ENCODE measurements around the gene CRIM1. TPM values are rescaled to one million over a fixed set of nuclear protein-coding genes. Genes with fewer than 3 reads are reported as not detected.

CRIM1 gene
- polyA plus RNA-seq, 10 donors = 18.7 to 42.8 (median 21.4) TPM

DNA sequence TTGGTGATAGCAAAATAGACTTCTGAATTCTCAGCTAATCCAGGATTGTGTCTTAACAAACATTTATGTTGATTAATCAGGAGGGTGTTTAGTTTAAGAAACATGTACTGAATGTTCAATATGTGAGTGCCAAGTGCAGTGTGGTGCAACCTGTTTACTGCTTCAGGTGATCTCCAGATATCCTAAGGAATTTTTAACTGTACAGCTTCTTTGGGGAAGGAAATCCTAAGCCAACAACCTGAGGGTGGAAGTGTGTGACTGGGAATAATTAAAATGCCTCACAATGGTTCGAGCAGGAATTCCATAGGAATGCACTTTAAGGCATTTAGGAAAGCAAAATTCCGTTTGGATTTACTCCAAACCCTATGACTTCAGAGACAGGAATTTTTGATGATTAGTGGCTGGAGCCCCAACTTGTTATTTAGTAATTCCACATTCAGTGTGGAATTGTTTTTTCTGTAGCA lies 16.4 kb downstream of the CRIM1 start:
- DNase-seq = peak; percentile 42 to 91 (median 64)

DNA sequence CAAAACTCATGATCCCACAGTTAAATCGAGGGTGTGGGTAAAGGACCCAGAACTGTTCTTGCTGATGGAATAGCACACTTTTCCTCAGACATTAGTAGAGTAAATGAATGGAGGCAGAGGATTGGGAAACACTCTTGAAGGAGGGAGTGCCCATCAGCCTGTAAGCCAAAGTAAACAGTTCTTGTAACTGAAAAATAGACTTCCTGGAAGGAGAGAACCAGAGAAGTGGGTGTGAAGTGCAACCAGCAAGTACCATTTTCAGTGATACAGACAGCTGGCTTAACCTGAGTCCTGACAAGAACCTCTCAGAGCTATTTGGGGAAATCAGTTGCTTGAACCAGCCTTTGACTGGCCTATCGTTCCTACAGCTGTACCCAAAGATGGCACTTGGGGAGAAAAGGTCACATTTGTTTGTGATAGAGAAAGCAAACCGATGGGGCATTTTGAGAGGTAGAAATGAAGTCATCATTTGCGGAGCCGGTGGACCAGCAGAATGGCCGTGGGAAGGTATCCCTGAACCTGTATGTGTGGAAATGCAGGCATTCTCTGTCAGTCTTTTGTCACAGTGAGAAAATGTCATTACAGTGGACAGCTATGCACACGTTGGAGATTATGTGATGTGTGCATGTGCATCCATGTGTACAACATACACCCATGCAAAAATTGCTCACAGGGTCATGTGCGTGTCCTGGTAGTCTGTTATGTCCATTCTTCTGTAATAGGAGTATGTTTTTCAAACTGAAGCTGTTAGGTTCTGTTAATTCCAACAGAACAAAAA lies 17.8 kb downstream of the CRIM1 start:
- no peak for DNase-seq

DNA sequence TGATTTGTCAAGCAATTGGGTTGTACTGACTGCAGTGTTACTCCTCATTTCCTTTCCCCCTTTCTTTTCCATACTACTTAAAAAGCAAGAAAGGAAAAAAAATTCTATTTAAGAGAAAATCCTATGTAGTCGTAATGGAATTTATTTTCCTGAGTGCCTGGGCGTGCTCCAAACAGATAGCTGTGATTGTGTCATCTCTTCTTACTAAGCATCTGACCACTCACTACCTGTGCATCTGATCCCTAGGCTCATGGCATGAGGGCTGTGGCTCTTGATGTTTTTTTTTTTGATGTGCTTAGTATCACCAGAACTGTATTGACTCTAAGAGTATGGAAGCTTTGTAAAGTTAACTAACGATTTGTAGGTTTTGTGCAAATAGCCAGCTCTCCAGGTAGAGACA lies 19.0 kb downstream of the CRIM1 start:
- DNase-seq = no peak

DNA sequence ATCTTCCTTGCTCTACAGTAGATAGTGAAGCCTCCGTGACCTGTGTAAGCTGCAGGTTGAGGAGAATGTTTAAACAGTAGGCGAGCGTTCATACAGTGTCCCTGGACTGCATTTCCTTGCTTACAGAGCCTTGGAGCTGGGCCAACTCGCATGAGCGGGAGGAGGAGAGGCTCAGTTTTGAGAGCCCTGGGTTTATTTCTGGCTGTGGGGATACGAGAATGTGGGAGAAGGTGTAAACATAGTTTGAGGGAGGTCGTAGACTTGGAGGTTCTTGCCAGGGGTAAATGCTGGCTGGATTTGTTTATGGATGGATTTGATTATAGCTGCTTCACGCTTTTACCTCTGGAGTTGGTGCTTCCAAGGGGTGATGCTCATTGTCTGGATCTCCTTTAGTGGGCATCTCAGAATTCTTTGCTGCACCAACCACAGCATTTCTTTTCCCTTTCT lies 20.8 kb downstream of the CRIM1 start:
- peak in 2 of 3 donors; percentile 78 to 84 for DNase-seq

DNA sequence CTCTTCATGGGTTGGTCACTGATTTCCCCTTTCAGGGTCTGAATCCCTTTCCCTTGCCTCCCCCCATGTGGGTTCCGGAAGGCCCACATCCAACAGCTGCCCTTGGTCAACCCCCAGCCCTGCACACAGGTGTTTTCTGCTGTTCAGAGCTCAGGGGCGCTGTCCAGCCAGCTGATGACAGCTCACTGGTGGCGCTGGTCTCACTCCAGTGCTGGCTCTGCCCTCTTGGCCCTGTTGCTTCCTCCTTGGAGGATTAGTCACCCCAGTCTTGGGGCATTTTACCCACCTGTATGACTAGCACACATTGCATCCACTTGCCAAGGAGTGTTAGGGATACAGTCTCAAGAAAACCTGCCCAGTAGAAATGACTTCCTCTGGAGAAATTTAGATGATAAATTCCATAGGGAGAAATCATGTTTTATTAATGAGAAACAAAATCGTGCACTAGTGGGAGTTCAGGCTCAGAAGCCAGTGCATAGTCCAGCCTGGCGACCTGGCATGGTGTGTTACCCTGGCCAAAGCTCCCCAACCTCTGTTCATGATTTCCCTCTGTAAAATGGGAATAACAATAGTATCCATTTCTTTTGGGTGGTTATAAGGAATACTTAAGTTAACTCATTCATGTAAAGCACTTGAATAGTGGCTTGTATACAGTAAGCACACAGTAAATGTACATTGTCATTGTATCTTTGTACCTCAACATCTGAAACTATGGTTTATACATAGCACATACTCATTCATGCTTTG lies 21.6 kb downstream of the CRIM1 start:
- DNase-seq = no peak

DNA sequence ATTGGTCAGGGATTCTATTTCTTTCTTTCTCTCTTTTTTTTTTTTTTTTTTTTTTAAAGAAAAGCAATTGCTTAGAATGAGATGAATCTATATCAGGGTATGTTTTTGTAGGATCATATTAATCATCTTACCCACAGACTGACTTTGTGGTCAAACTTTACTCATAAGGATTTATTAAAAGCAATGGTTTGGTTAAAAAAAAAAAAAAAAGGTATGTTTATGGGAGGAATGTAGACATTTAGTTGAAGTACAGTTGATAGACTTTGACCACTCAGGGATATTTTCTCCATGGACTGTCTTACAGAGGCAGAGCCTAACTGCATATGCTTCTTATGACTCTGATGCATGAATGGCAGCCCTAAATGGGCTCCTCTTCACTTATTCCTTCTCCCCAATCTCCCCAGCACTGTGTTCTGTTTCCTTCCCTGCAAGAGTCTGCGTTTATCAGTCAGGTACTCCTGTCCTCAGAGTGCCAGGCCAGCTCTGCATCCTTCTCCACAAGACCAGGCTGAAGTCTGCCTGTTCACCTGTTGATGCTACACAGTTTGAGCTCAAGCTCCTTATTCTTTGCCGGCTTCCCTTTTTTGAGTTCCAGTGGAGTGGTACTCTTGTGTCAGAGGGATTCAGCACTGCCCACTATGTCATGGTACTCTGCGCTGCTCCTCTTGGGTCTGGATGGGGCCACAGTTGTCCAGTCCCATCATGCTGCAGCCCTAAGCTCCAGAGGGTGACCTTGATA lies 24.3 kb downstream of the CRIM1 start:
- DNase-seq = no peak

DNA sequence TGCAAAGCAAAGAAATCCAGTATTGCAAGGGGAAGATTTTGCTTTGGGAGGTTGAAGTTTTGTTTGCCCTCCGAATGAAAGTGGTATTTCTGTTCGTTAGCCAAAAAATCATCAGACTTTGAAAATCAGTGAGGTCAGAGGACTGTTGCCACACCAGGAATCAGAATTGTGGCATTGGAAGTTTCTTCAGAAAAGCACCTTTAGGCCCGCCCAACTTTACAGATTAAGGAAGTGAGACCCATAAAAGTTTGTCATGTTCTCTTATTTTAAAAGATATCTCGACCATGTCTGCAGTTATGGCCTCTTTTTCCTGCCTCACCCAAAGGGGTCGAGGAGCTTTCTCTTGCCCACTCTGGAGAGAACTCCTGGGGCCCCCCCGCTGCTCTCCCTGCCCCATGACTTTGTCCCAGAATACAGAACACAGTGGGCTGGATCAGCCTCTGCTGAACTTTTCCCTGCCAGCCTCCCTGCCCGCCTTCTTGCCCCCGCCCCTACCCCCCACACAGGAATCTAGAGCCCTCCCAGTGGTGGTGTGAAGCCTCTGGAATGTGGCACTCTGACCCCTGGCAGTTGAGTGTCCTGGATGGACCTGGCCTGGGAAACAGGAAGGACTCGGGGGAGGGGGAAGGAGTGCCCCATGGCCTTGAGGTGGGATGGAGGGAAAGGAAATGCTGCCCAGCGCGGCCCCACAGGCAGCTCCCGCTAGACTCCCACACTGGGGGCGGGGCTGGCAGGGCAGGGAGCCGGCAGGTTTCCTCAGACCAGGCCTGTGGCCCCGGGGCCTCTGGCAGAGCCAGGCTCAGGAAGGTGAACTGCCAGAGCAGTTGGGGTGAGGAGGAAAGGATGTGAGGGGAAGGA lies 25.3 kb downstream of the CRIM1 start:
- DNase-seq = no peak

DNA sequence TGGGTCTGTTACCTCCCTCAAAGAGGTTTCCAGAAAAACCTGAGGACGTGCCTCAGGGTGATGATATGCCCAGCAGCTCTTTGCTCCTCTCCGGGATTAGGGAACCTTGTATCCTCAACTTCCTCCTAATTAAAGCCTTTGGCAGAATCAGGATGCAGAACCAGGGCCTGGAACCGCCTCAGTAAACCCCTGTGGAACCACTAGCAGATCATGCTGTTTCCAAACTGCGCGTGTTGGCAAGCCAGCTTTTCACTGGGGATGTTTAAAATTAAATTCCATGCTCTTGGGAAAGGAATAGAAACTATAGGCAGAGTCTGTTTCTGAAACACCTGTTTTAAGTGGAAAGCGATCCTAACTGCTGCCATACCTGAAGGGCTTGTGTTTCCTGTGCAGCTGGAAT lies 26.4 kb downstream of the CRIM1 start:
- no peak for DNase-seq

DNA sequence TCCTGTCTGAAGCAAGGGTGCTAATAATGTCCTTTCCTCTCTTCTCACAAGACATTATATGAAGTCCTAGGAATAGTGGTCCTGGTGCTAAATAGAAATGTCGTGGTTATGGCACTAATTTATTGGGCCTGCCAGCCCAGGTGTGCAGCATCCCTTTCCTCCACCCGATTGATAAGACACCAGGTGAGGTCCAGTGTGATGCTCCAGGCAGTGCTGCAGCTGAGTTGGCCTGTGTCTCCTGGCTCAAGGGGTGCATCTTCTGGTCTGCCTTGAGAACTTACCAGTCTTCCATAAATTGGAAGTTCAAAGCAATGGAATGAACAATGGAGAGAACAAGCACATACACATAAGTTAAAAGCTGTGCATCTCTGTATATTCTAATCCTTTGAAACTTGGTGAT lies 26.9 kb downstream of the CRIM1 start:
- DNase-seq = no peak

DNA sequence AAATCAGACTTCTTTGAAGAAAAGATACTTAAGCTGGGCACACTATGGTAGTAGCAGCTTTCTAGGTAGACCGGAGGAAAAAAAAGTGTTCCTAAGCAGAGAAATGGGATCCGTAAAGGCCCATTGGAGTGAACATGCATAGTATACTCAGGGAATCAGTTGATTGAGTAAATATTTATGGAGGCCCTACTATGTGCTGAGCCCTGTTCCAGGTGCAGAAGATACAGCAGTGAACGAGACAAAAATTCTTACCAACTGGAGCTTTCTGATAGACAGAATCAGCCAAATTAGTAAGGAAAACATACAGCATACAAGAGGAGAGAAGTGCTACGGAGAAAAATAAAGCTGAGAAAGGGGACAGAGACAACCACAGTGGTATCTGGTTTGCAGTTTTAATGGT lies 28.1 kb downstream of the CRIM1 start:
- DNase-seq = no peak

DNA sequence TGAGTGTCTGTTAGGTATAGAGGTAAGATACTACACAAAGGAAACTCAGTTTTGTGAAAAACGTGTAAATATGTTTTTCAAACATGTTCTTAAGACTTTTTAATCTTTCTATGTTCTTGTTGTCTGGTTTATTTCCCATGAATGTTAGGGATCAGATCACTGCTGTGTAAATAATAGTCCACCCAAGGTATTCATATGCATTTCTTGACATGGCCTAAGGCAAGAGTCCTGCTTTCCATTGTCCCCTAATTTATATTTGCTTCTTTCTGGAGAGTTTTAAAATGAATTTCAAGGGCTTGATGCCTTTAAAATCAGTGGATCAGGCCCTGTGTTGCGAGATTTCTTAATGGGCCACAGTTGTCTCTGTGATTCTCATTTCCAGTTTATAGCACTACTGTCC lies 28.9 kb downstream of the CRIM1 start:
- DNase-seq = no peak

DNA sequence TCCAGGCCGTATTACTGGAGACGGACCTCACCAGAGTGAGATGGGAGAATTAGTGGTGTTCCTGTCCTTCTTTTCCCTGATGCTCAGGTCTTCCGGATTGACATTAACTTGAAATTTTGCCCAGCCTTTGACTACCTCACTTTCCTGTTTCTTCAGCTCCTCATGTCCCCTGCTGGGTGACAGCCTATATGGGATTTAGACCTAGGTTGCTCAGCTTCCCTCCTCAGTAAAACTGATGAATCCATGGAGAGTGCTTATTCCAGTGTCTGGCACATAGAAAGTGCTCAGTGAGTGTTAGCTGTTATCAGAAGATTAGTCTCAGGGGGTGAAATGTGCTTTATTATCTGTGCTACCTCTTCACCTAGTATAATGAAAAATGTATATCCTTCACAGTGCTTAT lies 30.0 kb downstream of the CRIM1 start:
- DNase-seq = no peak

DNA sequence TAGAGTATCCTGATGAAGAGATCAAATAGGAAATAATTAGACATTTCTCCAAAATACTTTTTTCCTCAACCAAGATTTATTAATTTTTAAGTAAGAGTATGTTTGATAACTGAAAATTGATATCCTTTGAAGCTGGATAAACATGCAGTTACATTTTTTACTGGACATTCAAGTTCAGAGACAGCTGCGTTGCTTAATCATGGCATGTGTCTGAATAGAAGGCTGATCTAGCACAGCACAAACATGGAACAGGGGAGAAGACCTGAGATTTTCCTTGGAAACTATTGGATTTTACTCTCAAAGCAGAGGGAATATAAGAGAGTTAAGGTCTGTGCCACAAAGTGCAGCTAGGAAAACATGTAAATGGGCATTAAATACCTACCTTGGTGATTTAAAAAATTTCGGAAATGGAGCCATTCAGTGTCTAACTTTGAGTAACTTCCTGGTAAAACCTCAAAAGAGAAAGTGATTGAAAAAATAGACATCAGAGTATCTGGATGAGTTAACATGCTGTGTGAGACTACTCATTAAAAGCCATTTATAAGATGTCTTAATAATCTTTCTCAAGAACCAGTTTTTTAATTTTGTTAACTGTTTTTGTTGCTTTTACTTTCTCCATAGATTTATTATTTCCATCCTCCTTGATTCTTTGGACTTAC lies 31.8 kb downstream of the CRIM1 start:
- no peak for DNase-seq

DNA sequence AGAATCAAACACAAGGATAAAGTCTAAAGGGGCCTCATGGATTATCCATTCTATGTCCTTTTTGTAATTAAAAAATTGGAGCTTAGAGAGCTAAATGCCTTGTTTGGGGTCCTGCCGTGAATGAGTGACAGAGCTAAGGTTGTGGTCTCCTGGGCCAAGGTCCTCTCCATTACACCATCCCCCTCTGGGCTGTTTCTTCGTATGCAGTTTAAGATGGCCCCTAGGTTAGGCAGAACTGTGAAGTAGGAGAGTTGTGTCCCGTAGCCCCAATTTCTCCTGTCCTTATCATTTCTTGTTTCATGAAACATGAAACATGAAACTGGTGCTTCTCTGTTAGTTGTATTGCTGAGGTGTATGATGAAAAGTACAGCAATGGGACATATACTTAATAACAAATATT lies 32.9 kb downstream of the CRIM1 start:
- DNase-seq = no peak

DNA sequence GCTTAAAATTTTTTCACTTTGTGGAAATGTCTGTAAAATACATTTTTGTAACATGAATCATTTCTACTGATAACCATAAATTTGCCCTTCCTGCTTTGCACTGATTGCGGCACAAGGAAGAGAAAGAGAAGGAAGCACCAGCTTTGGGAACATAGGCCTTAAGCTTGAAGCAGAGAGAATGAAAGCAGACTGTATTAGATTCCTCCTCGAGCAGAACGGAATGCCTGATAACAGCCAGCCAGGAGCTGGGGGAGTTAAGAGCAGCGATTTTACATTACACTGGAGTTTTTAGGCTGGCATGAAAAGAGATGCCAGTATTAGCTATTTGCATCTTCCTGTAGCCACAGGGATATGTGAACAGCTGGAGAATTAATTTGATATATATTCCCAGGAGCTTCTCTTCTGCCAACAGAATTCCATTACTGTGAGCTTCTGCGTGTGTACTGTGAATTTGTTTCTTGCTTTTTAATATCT lies 33.5 kb downstream of the CRIM1 start:
- peak in 2 of 3 donors; percentile 47 to 83 for DNase-seq

DNA sequence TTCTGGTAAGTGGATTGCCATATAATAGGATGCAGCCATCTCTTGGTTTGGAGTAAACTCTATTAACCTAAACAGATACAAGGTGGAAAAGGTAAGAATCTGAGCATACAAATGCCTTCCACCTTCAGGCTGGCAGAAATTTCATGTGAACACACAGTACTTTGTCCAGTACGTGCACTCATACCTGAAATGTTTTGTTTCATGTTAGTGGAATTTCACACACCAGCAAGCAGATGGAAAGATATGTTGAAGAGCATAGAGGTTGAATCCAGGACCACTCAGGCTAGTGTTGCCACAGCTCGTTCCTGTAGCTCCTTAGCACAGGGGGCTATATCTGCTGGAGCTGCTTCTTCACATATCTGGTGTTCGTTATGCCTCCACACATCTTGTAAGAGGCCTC lies 34.0 kb downstream of the CRIM1 start:
- DNase-seq = no peak

DNA sequence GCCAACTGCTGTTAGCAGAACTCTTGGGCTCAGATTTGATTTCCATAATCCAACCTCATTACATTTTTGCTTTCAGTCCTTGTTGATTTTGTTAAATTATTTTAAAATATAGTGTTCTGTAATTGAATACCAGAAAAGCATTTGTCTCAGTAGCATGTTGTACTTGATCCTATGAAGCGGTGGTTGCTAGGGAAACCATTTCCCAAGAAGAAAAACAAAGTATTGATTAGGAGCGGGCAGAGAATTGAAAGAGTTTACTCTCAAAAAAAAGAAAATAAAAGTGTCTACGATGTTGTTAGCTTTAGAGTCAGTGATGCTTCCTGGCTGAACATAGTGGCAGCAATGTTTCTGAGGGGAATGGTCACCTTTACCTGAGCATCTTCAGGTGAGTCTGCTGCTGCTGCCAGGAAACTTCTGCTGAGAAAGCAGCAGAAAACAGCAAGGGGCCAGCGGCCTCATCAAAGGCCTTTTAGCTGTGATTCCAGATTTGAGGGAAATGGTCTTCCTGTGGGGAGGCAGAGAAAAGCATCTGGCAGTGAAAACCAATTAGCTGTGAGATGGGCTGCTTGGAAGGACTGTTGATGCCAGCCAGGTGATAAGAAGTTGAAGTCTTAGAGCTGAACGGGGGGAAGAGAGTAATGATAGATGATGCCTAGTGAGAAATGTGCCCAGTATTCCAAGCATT lies 37.1 kb downstream of the CRIM1 start:
- no peak for DNase-seq

DNA sequence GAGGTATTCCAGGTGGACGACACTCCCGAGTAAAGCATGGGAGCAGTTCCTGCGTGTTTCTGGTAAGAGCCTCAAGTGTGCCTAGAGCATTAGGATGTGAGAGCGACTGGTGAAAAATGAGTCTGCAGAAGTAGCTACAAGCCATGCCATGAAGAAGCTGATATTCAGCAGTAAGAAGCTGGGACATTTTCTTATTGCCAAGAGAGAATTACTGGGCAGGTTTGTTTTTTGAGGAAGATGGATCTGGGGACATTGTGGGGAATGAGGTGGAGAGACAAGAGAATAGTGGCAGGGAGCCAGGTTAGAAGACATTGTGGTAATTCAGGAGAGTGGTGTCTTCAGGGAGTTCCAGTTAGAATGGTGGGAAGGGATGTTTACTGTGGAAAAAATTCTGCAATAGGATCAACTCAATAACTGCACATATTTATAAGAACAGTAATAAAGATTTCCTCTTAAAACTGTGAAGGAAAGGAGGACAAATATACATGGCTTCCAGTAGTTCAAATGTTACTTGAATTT lies 38.2 kb downstream of the CRIM1 start:
- DNase-seq = no peak

DNA sequence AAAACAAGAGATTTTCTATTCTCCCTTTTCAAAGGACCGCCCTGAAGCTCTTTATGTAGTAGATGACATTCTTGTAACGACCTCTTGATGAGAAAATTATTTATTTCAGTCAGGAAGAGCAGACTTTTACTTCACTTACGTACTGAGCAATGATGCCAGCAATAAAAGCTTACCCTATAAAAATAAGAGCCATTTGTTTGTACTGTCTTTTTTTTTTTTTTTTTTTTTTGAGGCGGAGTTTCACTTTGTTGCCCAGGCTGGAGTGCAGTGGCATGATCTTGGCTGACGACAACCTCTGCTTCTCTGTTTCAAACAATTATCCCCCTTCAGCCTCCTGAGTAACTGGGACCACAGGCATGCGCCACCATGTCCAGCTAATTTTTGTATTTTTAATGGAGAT lies 39.2 kb downstream of the CRIM1 start:
- DNase-seq = no peak

DNA sequence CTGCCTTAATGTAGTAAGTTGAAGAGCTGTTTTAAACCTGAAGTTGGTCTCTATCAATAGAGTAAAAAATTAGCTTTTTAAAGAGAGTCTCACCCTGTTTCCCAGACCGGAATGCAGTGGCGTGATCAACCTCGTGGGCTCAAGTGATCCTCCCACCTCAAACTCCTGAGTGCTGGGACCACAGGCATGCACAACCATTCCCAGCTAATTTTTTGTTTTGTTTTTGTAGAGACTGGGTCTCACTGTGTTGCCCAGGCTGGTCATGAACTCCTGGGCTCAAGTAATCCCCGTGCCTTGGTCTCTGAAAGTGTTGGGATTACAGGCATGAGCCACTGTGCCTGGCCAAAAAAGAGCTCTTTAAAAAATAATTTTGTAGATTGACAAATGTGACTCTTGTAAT lies 40.3 kb downstream of the CRIM1 start:
- DNase-seq = no peak

Measured in muscle of back (tissue), 11 donors.